Suprapubic skin (tissue), 4 donors: ENCODE data around the gene CASP1.

Source experiments
- POLR2A ChIP-seq, 2 donors: fragments of 450-650 bp; IDR thresholded peaks; one replicate each; pipeline ENCODE4 v1.6.1; 2017; ENCODE audit warnings: antibody characterized with exemption in 2 of 2, mild to moderate bottlenecking in 2 of 2, moderate library complexity in 2 of 2
- POLR2AphosphoS5 ChIP-seq, 3 donors: sonication (generic); formaldehyde crosslinking; IDR thresholded peaks; one replicate each; pipeline ENCODE4 v1.6.1; 2017; ENCODE audit warnings: antibody characterized with exemption in 3 of 3

DNA sequence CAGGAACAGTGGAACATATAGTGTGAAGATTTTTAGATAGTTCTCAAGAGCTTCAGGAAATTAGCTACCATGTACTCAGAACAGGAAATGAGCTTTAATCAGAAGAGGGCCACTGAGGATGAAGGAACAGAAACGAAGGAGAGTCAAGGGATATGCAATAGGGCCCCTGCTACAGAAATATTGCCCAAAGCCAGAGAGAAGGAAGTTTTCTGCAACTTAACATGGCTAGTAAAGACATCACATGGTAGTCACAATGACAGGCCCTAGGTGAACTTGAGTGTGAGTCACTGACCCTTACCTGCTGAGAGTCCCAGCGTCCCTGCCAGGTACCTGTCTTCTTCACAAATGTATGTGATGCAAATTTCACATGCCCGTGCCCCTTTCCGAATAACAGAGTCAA lies 35.4 kb upstream of the CASP1 start:
- no peak for TF ChIP-seq POLR2A (IDR thresholded peaks at IDR 0.05)
- no peak for TF ChIP-seq POLR2AphosphoS5 (IDR thresholded peaks at IDR 0.05)
